B cell (primary cell): ENCODE measurements around the gene IMMP2L. TPM values are rescaled to one million over a fixed set of nuclear protein-coding genes. Genes with fewer than 3 reads are reported as not detected.

ENCODE experiments used
- ATAC-seq: fragments of 200-7000 bp; cut with Tn5 transposase; one replicate; pipeline ENCODE4 v1.10.0; 2021; ENCODE audit warnings: low read depth, mild to moderate bottlenecking, moderate number of reproducible peaks, moderate library complexity
- CTCF ChIA-PET: fragments of 350-600 bp; sonication (Branson Sonifier 250); formaldehyde crosslinking; loops from one replicate; lab custom pipeline; 2021; ENCODE audit warnings: antibody characterized with exemption, inconsistent platforms; lab: Charles Lee
- POLR2A ChIA-PET: fragments of 350-600 bp; sonication (Branson Sonifier 250); formaldehyde crosslinking; loops from one replicate; lab custom pipeline; 2021; ENCODE audit warnings: antibody characterized with exemption; lab: Charles Lee
- DNase-seq: peaks from one replicate; pipeline ENCODE4 v3.0.0; 2013
- H2AFZ ChIP-seq: 2 replicates; pipeline ENCODE4 v1.6.1; 2012; ENCODE audit warnings: mild to moderate bottlenecking, low read depth, low read length; ENCODE audit not compliant: insufficient read depth, poor library complexity, severe bottlenecking
- H3K27ac ChIP-seq, 2 donors: 1 replicate in 1 of 2; 2 replicates in 1 of 2; pipeline ENCODE4 v1.5.1; 2012 to 2013; ENCODE audit warnings: low read length in 2 of 2, mild to moderate bottlenecking in 2 of 2, moderate library complexity in 1 of 2
- H3K27me3 ChIP-seq, 4 experiments: fragments of 200-600 bp in 1 of 4; sonication (generic) in 1 of 4; replicated peaks in 1 of 4; 1 replicate in 2 of 4; 2 replicates in 2 of 4; pipeline versions ENCODE4 v1.6.1 to v1.7.0; 2013 to 2016; ENCODE audit warnings: low read length in 3 of 4, mild to moderate bottlenecking in 2 of 4, mixed read lengths in 1 of 4, moderate library complexity in 1 of 4; ENCODE audit not compliant: insufficient read depth in 4 of 4, control insufficient read depth in 3 of 4; ENCODE audit errors: control extremely low read depth in 1 of 4
- H3K36me3 ChIP-seq, 2 experiments: replicated peaks in 1 of 2; 1 replicate in 1 of 2; 2 replicates in 1 of 2; pipeline versions ENCODE4 v1.6.1 to v1.7.1; 2013; ENCODE audit warnings: low read length in 1 of 2; ENCODE audit not compliant: insufficient read depth in 2 of 2, control insufficient read depth in 1 of 2; ENCODE audit errors: control extremely low read depth in 1 of 2, extremely low read depth in 1 of 2
- H3K4me1 ChIP-seq, 2 donors: fragments of 200-600 bp in 1 of 2; sonication (generic) in 1 of 2; 1 replicate in 1 of 2; 2 replicates in 1 of 2; pipeline versions ENCODE4 v1.5.1 to v1.6.1; 2013 to 2017; ENCODE audit warnings: low read length in 2 of 2; ENCODE audit not compliant: control insufficient read depth in 2 of 2, insufficient read depth in 2 of 2
- H3K4me2 ChIP-seq: replicated peaks from 2 replicates; pipeline ENCODE3; 2012; ENCODE audit warnings: mild to moderate bottlenecking, low read depth, low read length; ENCODE audit not compliant: poor library complexity, severe bottlenecking
- H3K4me3 ChIP-seq, 5 experiments: fragments of 200-600 bp in 1 of 5; sonication (generic) in 1 of 5; 1 replicate in 3 of 5; 2 replicates in 2 of 5; pipeline versions ENCODE4 v1.5.1 to v1.7.0; 2011 to 2016; ENCODE audit warnings: low read length in 4 of 5, mild to moderate bottlenecking in 4 of 5, low read depth in 2 of 5, control low read depth in 1 of 5, moderate library complexity in 1 of 5; ENCODE audit not compliant: insufficient read depth in 1 of 5; ENCODE audit errors: control extremely low read depth in 1 of 5, extremely low read depth in 1 of 5
- H3K79me2 ChIP-seq: fragments of 200-600 bp; sonication (generic); one replicate; pipeline ENCODE4 v1.6.0; 2016; ENCODE audit warnings: low read length; ENCODE audit not compliant: control insufficient read depth, insufficient read depth
- H3K9ac ChIP-seq: fragments of 200-600 bp; sonication (generic); 2 replicates; pipeline ENCODE4 v1.6.1; 2017; ENCODE audit warnings: mild to moderate bottlenecking, low read length, moderate library complexity
- H3K9me3 ChIP-seq, 3 donors: one replicate each; pipeline versions ENCODE4 v1.6.1 to v1.7.1; 2013; ENCODE audit warnings: low read length in 2 of 3; ENCODE audit not compliant: control insufficient read depth in 2 of 3, insufficient read depth in 1 of 3; ENCODE audit errors: control extremely low read depth in 1 of 3
- H4K20me1 ChIP-seq: 2 replicates; pipeline ENCODE4 v1.6.0; 2012; ENCODE audit warnings: mild to moderate bottlenecking, low read length; ENCODE audit not compliant: insufficient read depth, control insufficient read depth, poor library complexity, severe bottlenecking
- H3K27ac Mint-ChIP-seq: one replicate; pipeline ENCODE4 v1.8.0; 2021; ENCODE audit warnings: mixed read lengths
- H3K27me3 Mint-ChIP-seq: one replicate; pipeline ENCODE4 v1.8.0; 2021; ENCODE audit warnings: mixed read lengths
- H3K4me1 Mint-ChIP-seq: one replicate; pipeline ENCODE4 v1.8.0; 2021; ENCODE audit warnings: mixed read lengths
- H3K4me3 Mint-ChIP-seq: one replicate; pipeline ENCODE4 v1.8.0; 2021; ENCODE audit warnings: mixed read lengths
- H3K9me3 Mint-ChIP-seq: one replicate; pipeline ENCODE4 v1.8.0; 2022; ENCODE audit warnings: mixed read lengths; ENCODE audit not compliant: insufficient read depth
- CTCF ChIP-seq: fragments of 200-600 bp; IDR thresholded peaks from one replicate; pipeline ENCODE4 v1.8.0; 2022; ENCODE audit warnings: antibody characterized with exemption, mild to moderate bottlenecking
- EZH2 ChIP-seq: IDR thresholded peaks from 2 replicates; pipeline ENCODE4 v1.6.1; 2012; ENCODE audit warnings: borderline replicate concordance, low read depth, mild to moderate bottlenecking, moderate library complexity, low read length; ENCODE audit not compliant: insufficient read depth, poor library complexity, severe bottlenecking
- WGBS: methylation state at CpG from one replicate; pipeline ENCODE4 v1.1.5; 2013; ENCODE audit warnings: missing lambda C conversion rate; ENCODE audit not compliant: insufficient coverage; 5-methylcytosine and 5-hydroxymethylcytosine counted together
- intact Hi-C: fragments of 100-400 bp; cut with micrococcal nuclease; formaldehyde crosslinking; loops from one replicate; pipeline ENCODE4 v1.10.0; 2022
- polyA plus RNA-seq: library from polyadenylated mRNA; depleted of rRNA; stranded (reverse); fragments of >200 nt; gene quantifications from 2 replicates; pipeline ENCODE4 v1.2.3, GENCODE V29; 2012
- total RNA-seq, 2 donors: library from RNA; stranded (reverse); fragments of 120-200 nt in 1 of 2; gene quantifications; 1 replicate in 1 of 2; 2 replicates in 1 of 2; pipeline versions ENCODE4 v1.2.3 to v1.2.4, GENCODE V29; 2013 to 2022

IMMP2L gene
- total and polyA plus RNA-seq, 2 donors (not counting 1 experiment from before 2014, with no cell fraction given) = 3.8 to 34.2 TPM

GRCh38 chr7:110974441-110974840 lies 587.9 kb downstream of the IMMP2L start:
- ATAC-seq (no peak), DNase-seq (no peak)
- H3K27ac Mint-ChIP-seq = no peak overlapping the region
- Histone ChIP-seq H3K27me3 (no peaks in the 10 kb centered on the region), H2AFZ (no peak overlapping the region), H3K4me3 (no peak overlapping the region), H3K9ac (no peak overlapping the region), H3K36me3 (no peaks in the 10 kb centered on the region), H3K79me2 (no peaks in the 10 kb centered on the region), H3K4me2 (no peak overlapping the region), H3K9me3 (peaks cover 0 to 1% (median 0%) of the 10 kb centered on the region in 3 donors), H3K4me1 (no peaks in the 10 kb centered on the region), H3K27ac (no peak overlapping the region), H4K20me1 (no peaks in the 10 kb centered on the region)
- H3K4me1 Mint-ChIP-seq = no peaks in the 10 kb centered on the region
- intact Hi-C loops = no loop called here
- ChIA-PET CTCF (no interaction called here), POLR2A (no interaction called here)
- TF ChIP-seq CTCF (no peak), EZH2 (no peak)
- H3K4me3 Mint-ChIP-seq = no peak overlapping the region
- H3K27me3 Mint-ChIP-seq = no peaks in the 10 kb centered on the region
- WGBS = 92% methylated on average over 2 of the region's 3 CpGs
- H3K9me3 Mint-ChIP-seq = no peaks in the 10 kb centered on the region

GRCh38 chr7:110973196-110973990 lies 588.9 kb downstream of the IMMP2L start:
- H3K9me3 Mint-ChIP-seq = no peaks in the 10 kb centered on the region
- Histone ChIP-seq H3K79me2 (no peaks in the 10 kb centered on the region), H3K4me2 (no peak overlapping the region), H4K20me1 (no peaks in the 10 kb centered on the region), H3K36me3 (no peaks in the 10 kb centered on the region), H3K4me1 (no peaks in the 10 kb centered on the region), H3K27ac (no peak overlapping the region), H3K9ac (no peak overlapping the region), H3K4me3 (no peak overlapping the region), H3K9me3 (peaks cover 0 to 1% (median 0%) of the 10 kb centered on the region in 3 donors), H3K27me3 (no peaks in the 10 kb centered on the region), H2AFZ (no peak overlapping the region)
- H3K4me3 Mint-ChIP-seq = no peak overlapping the region
- no peaks in the 10 kb centered on the region for H3K27me3 Mint-ChIP-seq
- H3K4me1 Mint-ChIP-seq = no peaks in the 10 kb centered on the region
- no peak for ATAC-seq
- ChIA-PET CTCF (no interaction called here), POLR2A (no interaction called here)
- TF ChIP-seq CTCF (no peak), EZH2 (no peak)
- DNase-seq = no peak
- no CpG with 5 or more reads among the region's 6 CpGs for WGBS
- intact Hi-C loops = no loop called here
- no peak overlapping the region for H3K27ac Mint-ChIP-seq
